Measurements from ENCODE around the gene RASGRP2.
A peak's percentile ranks its signal among the peaks of the same experiment; 100 is the strongest.

GRCh38 chr11:64765291-64765850, 21.4 kb upstream of the RASGRP2 start:
- TF ChIP-seq EZH2 (IDR thresholded peaks at IDR 0.05; ENCODE audit: low read length) (no peak), CTCF (optimal IDR thresholded peaks at IDR 0.05 in 1 of 3, IDR thresholded peaks at IDR 0.05 in 1 of 3, conservative IDR thresholded peaks at IDR 0.05 in 1 of 3; ENCODE audit: extremely low read depth in 1 of 3, insufficient read depth in 2 of 3, low read length in 3 of 3) (peak; percentile 10 to 24 (median 10))

Data from keratinocyte (primary cell).